Measurements from ENCODE around the gene PRUNE2. TPM values are rescaled to one million over a fixed set of nuclear protein-coding genes. Genes with fewer than 3 reads are reported as not detected.

The PRUNE2 gene
- polyA plus RNA-seq, 1 of the 3 experiments (the other 2 are of a cell fraction) = 13.0 TPM

- Histone ChIP-seq H3K27ac (ENCODE audit: low read depth in 2 of 2, low read length in 1 of 2) (no peak overlapping the region), H3K4me1 (ENCODE audit: control insufficient read depth in 1 of 2, insufficient read depth in 2 of 2, low read depth in 1 of 2, low read length in 1 of 2) (no peaks in the 10 kb centered on the region), H3K9me3 (no peaks in the 10 kb centered on the region), H3K4me3 (ENCODE audit: low read depth in 2 of 2, low read length in 1 of 2) (no peak overlapping the region), H3K9me2 (no peaks in the 10 kb centered on the region), H3K36me3 (replicated peaks in 1 of 2; ENCODE audit: control insufficient read depth in 1 of 2, insufficient read depth in 2 of 2, low read length in 1 of 2) (no peaks in the 10 kb centered on the region), H3F3A (replicated peaks; ENCODE audit: insufficient read depth) (no peaks in the 10 kb centered on the region), H2AFZ (ENCODE audit: low read depth) (no peak overlapping the region), H4K20me1 (ENCODE audit: insufficient read depth) (no peaks in the 10 kb centered on the region), H3K9ac (no peak overlapping the region), H3K4me2 (no peak overlapping the region), H3K79me2 (ENCODE audit: insufficient read depth) (no peaks in the 10 kb centered on the region), H3K27me3 (ENCODE audit: insufficient read depth) (no peaks in the 10 kb centered on the region)
- DNase-seq = no peak
- TF ChIP-seq MXI1 (IDR thresholded peaks at IDR 0.05; ENCODE audit: low read depth, low read length) (no peak), USF2 (IDR thresholded peaks at IDR 0.05; ENCODE audit: borderline replicate concordance, low read depth, low read length) (no peak), GABPA (IDR thresholded peaks at IDR 0.05; ENCODE audit: low read depth) (no peak), IRF3 (IDR thresholded peaks at IDR 0.05; ENCODE audit: low read depth, low read length) (no peak), USF1 (IDR thresholded peaks at IDR 0.05; ENCODE audit: borderline replicate concordance, low read depth) (no peak), NRF1 (IDR thresholded peaks at IDR 0.05; ENCODE audit: low read depth, low read length) (no peak), FOXJ3 (CRISPR knock-in tag; IDR thresholded peaks at IDR 0.05) (no peak), RFX5 (IDR thresholded peaks at IDR 0.05; ENCODE audit: low read length) (no peak), TAF1 (IDR thresholded peaks at IDR 0.05; ENCODE audit: borderline replicate concordance, low read depth, low read length) (no peak), RXRA (IDR thresholded peaks at IDR 0.05; ENCODE audit: borderline replicate concordance, low read depth) (no peak), FOXM1 (IDR thresholded peaks at IDR 0.05; ENCODE audit: low read depth) (no peak), EP300 (IDR thresholded peaks at IDR 0.05; ENCODE audit: borderline replicate concordance in 1 of 2, low read depth in 1 of 2, low read length in 1 of 2) (no peak), MEF2A (IDR thresholded peaks at IDR 0.05; ENCODE audit: borderline replicate concordance, low read depth) (no peak)
- WGBS (ENCODE audit: low lambda C conversion rate) = 24% methylated on average over 6 of the region's 6 CpGs
- ChIA-PET CTCF (no interaction called here), POLR2A (interaction anchor here (0.6 kb wide), 1 partner anchor 14 kb away, joined by 4 read pairs; no protein-coding TSS in a partner anchor)
These were observed 262.4 kb downstream of the PRUNE2 start for GRCh38 chr9:76643399-76644117.

- 27% methylated on average over 5 of the region's 5 CpGs for whole genome bisulfite sequencing (ENCODE audit: low lambda C conversion rate)
- TF ChIP-seq FOSL2 (IDR thresholded peaks at IDR 0.05; ENCODE audit: borderline replicate concordance, low read depth) (no peak), USF1 (IDR thresholded peaks at IDR 0.05; ENCODE audit: borderline replicate concordance, low read depth) (no peak), CTCF (IDR thresholded peaks at IDR 0.05) (no peak), EP300 (IDR thresholded peaks at IDR 0.05; ENCODE audit: borderline replicate concordance in 1 of 2, low read depth in 1 of 2, low read length in 1 of 2) (no peak), NRF1 (IDR thresholded peaks at IDR 0.05; ENCODE audit: low read depth, low read length) (no peak), RFX5 (IDR thresholded peaks at IDR 0.05; ENCODE audit: low read length) (no peak), RCOR1 (IDR thresholded peaks at IDR 0.05; ENCODE audit: low read length) (no peak)
These were observed 263.2 kb downstream of the PRUNE2 start for GRCh38 chr9:76642701-76643209.

More at GRCh38 chr9:76642701-76643209, 263.2 kb downstream of the PRUNE2 start:
- H3K4me2 ChIP-seq = no peak overlapping the region
- no peaks in the 10 kb centered on the region for H3K9me3 ChIP-seq
- no peaks in the 10 kb centered on the region for H3K4me1 ChIP-seq (ENCODE audit: control insufficient read depth in 1 of 2, insufficient read depth in 2 of 2, low read depth in 1 of 2, low read length in 1 of 2)
- no peaks in the 10 kb centered on the region for H3K27me3 ChIP-seq (ENCODE audit: insufficient read depth)
- no peak overlapping the region for H3K9ac ChIP-seq
- H3K27ac ChIP-seq (ENCODE audit: low read depth in 2 of 2, low read length in 1 of 2) = no peak overlapping the region
- no peaks in the 10 kb centered on the region for H3K79me2 ChIP-seq (ENCODE audit: insufficient read depth)
- H3F3A ChIP-seq (replicated peaks; ENCODE audit: insufficient read depth) = no peaks in the 10 kb centered on the region
- CTCF ChIA-PET = no interaction called here
- no peaks in the 10 kb centered on the region for H3K9me2 ChIP-seq
- no peaks in the 10 kb centered on the region for H4K20me1 ChIP-seq (ENCODE audit: insufficient read depth)
- H3K36me3 ChIP-seq (replicated peaks in 1 of 2; ENCODE audit: control insufficient read depth in 1 of 2, insufficient read depth in 2 of 2, low read length in 1 of 2) = no peaks in the 10 kb centered on the region
- DNase-seq = no peak
- H2AFZ ChIP-seq (ENCODE audit: low read depth) = no peak overlapping the region
- POLR2A ChIA-PET = no interaction called here
- H3K4me3 ChIP-seq (ENCODE audit: low read depth in 2 of 2, low read length in 1 of 2) = no peak overlapping the region
